ENCODE data around the gene PLPP3. TPM values are rescaled to one million over a fixed set of nuclear protein-coding genes. Genes with fewer than 3 reads are reported as not detected.
"Not testable (repeated sequence)": the region's sequence is repeated elsewhere in the genome, so short reads cannot be mapped to it uniquely, and the experiment has no call there.

The PLPP3 gene
- total RNA-seq, 1 donor from 2014 or later = 4.9 TPM

GRCh38 chr1:56617141-56617540, 37.8 kb upstream of the PLPP3 start:
- H3K27me3 ChIP-seq (ENCODE audit: control insufficient read depth, insufficient read depth, low read length) = no peaks in the 10 kb centered on the region
- H3K4me3 ChIP-seq (ENCODE audit: low read depth, low read length) = no peak overlapping the region
- no peak for TF ChIP-seq CTCF (IDR thresholded peaks at IDR 0.05; ENCODE audit: insufficient read depth, low read length, poor library complexity, severe bottlenecking)
- DNase-seq (ENCODE audit: low read depth) = no peak
- H3K36me3 ChIP-seq (ENCODE audit: control insufficient read depth, insufficient read depth, low read length) = no peaks in the 10 kb centered on the region

DNA sequence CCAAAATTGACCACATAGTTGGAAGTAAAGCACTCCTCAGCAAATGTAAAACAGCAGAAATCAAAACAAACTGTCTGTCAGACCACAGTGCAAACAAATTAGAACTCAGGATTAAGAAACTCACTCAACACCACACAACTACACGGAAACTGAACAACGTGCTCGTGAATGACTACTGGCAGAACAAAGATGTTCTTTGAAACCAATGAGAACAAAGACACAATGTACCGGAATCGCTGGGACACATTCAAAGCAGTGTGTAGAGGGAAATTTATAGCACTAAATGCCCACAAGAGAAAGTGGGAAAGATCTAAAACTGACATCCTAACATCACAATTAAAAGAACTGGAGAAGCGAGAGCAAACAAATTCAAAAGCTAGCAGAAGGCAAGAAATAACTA, 31.4 kb upstream of the PLPP3 start:
- DNase-seq (ENCODE audit: low read depth); H3K4me3 ChIP-seq (ENCODE audit: low read depth, low read length); H3K27me3 ChIP-seq (ENCODE audit: control insufficient read depth, insufficient read depth, low read length); H3K36me3 ChIP-seq (ENCODE audit: control insufficient read depth, insufficient read depth, low read length): not testable (repeated sequence)

DNA sequence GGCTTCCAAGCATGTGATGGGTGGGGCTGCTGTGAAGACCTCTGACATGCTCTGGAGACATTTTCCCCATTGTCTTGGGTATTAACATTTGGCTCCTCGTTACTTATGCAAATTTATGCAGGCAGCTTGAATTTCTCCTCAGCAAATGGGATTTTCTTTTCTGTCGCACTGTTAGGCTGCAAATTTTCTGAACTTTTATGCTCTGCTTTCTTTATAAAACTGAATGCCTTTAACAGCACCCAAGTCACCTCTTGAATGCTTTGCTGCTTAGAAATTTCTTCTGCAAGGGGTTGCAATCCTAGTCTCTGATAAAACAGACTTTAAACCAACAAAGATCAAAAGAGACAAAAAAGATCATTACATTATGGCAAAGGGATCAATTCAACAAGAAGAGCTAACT, 30.7 kb upstream of the PLPP3 start:
- H3K27me3 ChIP-seq (ENCODE audit: control insufficient read depth, insufficient read depth, low read length); H3K4me3 ChIP-seq (ENCODE audit: low read depth, low read length); DNase-seq (ENCODE audit: low read depth); H3K36me3 ChIP-seq (ENCODE audit: control insufficient read depth, insufficient read depth, low read length): not testable (repeated sequence)

GRCh38 chr1:56595397-56596191, 16.2 kb upstream of the PLPP3 start:
- not testable (repeated sequence) for H3K36me3 ChIP-seq (ENCODE audit: control insufficient read depth, insufficient read depth, low read length); DNase-seq (ENCODE audit: low read depth); H3K27me3 ChIP-seq (ENCODE audit: control insufficient read depth, insufficient read depth, low read length); H3K4me3 ChIP-seq (ENCODE audit: low read depth, low read length)

- H3K4me3 ChIP-seq (ENCODE audit: low read depth, low read length) = no peak overlapping the region
- no peak for DNase-seq (ENCODE audit: low read depth)
- no peaks in the 10 kb centered on the region for H3K27me3 ChIP-seq (ENCODE audit: control insufficient read depth, insufficient read depth, low read length)
- H3K36me3 ChIP-seq (ENCODE audit: control insufficient read depth, insufficient read depth, low read length) = no peaks in the 10 kb centered on the region
- no peak for TF ChIP-seq CTCF (IDR thresholded peaks at IDR 0.05; ENCODE audit: insufficient read depth, low read length, poor library complexity, severe bottlenecking)
Observed at GRCh38 chr1:56591909-56592308, 12.5 kb upstream of the PLPP3 start.

GRCh38 chr1:56590520-56591011, 11.2 kb upstream of the PLPP3 start:
- TF ChIP-seq CTCF (IDR thresholded peaks at IDR 0.05; ENCODE audit: insufficient read depth, low read length, poor library complexity, severe bottlenecking) = no peak
- H3K4me3 ChIP-seq (ENCODE audit: low read depth, low read length) = no peak overlapping the region
- H3K27me3 ChIP-seq (ENCODE audit: control insufficient read depth, insufficient read depth, low read length) = no peaks in the 10 kb centered on the region
- H3K36me3 ChIP-seq (ENCODE audit: control insufficient read depth, insufficient read depth, low read length) = no peaks in the 10 kb centered on the region
- no peak for DNase-seq (ENCODE audit: low read depth)

- no peak overlapping the region for H3K4me3 ChIP-seq (ENCODE audit: low read depth, low read length)
- TF ChIP-seq CTCF (IDR thresholded peaks at IDR 0.05; ENCODE audit: insufficient read depth, low read length, poor library complexity, severe bottlenecking) = no peak
- H3K27me3 ChIP-seq (ENCODE audit: control insufficient read depth, insufficient read depth, low read length) = no peaks in the 10 kb centered on the region
- no peaks in the 10 kb centered on the region for H3K36me3 ChIP-seq (ENCODE audit: control insufficient read depth, insufficient read depth, low read length)
- DNase-seq (ENCODE audit: low read depth) = no peak
Observed at GRCh38 chr1:56589369-56589768, 10.0 kb upstream of the PLPP3 start.
